GM12872 (cell line): ENCODE measurements around the gene LTBP4.

ENCODE experiments used
- TF ChIP-seq, protein P1 (sequence below): IDR thresholded peaks from 3 replicates; pipeline ENCODE4 v1.5.1; 2011; ENCODE audit warnings: low read depth, mild to moderate bottlenecking, low read length, moderate library complexity; ENCODE audit not compliant: insufficient read depth

Gene LTBP4

DNA sequence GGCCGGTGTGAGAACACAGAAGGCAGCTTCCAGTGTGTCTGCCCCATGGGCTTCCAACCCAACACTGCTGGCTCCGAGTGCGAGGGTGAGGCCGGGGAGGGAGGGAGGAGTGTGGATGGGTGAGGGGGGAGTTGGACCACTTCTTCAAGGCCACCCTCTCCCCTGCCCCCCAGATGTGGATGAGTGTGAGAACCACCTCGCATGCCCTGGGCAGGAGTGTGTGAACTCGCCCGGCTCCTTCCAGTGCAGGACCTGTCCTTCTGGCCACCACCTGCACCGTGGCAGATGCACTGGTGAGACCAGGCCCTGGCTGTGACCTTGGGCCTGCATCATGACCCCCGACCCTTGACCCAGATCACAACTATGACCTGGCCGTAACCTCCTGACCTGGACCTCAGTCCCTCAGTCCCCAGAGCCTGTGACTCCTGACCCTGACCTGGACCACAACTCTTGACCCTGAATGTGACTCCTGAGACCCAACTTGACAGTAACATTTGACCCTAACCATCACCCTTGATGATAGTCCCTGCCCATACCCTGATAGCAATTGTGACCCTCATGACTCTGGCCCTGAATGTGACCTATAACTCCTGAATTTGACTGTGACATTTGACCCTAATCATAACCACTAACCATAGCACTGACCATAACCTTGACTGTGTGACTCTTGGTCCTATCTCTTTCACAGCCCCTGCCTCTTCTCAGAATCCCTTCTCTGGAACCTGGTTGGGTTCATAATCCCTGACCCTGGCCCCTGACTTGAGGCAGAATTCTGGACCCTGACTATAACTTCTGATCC is 10.9 kb downstream of the LTBP4 start:
- TF ChIP-seq, protein P1, sequence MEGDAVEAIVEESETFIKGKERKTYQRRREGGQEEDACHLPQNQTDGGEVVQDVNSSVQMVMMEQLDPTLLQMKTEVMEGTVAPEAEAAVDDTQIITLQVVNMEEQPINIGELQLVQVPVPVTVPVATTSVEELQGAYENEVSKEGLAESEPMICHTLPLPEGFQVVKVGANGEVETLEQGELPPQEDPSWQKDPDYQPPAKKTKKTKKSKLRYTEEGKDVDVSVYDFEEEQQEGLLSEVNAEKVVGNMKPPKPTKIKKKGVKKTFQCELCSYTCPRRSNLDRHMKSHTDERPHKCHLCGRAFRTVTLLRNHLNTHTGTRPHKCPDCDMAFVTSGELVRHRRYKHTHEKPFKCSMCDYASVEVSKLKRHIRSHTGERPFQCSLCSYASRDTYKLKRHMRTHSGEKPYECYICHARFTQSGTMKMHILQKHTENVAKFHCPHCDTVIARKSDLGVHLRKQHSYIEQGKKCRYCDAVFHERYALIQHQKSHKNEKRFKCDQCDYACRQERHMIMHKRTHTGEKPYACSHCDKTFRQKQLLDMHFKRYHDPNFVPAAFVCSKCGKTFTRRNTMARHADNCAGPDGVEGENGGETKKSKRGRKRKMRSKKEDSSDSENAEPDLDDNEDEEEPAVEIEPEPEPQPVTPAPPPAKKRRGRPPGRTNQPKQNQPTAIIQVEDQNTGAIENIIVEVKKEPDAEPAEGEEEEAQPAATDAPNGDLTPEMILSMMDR: no peak

DNA sequence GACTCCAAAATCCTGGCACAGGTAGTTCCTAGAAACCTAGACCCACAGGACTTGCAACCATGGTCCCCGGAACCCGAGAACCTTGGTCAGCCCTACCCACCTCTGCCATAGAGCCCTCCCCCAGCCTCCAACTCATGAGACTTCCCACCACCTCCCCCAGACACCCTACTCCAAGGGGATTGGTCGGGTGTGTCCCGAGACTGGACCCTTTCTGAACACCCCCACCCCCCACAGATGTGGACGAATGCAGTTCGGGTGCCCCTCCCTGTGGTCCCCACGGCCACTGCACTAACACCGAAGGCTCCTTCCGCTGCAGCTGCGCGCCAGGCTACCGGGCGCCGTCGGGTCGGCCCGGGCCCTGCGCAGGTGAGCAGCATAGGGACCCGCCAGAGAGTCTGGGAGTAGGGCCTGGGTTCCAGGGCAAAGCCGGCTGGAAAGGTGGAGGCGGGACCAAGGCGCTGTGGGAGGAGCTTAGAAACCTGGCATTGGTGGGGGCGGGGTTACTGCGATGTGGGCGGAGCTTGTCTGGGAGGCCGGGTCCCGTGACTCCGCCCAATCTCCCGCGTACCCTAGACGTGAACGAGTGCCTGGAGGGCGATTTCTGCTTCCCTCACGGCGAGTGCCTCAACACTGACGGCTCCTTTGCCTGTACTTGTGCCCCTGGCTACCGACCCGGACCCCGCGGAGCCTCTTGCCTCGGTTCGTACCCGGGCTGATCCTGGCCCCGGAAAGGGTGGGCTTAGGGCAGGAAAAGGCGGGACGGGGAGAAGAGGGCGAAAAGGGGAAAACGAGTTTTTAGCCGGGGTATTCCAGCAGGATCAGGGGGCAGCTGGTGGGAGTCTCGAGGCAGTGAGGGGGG is 11.9 kb downstream of the LTBP4 start:
- TF ChIP-seq, protein P1: no peak

DNA sequence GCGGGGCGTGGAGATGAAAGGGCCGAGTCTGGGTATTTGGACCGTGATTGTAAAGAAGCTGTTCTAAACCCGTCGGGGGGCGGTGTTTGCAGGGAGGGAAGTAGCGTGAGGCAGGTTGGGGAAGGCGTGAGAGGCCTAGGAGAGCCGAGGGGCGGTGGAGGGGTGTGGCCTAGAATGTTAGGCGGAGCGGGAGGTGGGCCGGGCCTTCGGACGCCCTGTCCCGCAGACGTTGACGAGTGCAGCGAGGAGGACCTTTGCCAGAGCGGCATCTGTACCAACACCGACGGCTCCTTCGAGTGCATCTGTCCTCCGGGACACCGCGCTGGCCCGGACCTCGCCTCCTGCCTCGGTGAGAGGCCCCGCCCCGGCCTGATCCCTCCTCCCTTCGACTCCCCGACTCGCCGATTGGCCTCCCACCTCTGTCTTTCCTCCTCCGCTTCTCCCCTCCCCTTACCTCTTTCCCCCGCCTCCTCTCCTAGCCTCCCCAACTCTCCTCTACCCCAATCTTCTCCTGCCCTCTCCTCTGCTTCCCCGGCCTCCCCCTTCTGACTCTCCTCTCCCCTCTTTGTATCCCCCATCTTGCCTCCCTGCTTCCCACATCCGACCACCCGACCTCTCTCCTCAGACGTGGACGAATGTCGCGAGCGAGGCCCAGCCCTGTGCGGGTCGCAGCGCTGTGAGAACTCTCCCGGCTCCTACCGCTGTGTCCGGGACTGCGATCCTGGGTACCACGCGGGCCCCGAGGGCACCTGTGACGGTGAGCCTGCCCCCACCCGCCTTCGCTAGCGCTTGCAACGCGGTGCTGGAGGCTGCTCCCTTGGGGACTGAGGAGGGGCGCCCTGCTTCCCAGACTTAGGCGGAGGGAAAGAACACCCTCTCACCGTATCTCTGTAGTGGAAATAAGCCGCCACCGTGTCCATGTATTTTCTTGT is 12.8 kb downstream of the LTBP4 start:
- TF ChIP-seq, protein P1: no peak

DNA sequence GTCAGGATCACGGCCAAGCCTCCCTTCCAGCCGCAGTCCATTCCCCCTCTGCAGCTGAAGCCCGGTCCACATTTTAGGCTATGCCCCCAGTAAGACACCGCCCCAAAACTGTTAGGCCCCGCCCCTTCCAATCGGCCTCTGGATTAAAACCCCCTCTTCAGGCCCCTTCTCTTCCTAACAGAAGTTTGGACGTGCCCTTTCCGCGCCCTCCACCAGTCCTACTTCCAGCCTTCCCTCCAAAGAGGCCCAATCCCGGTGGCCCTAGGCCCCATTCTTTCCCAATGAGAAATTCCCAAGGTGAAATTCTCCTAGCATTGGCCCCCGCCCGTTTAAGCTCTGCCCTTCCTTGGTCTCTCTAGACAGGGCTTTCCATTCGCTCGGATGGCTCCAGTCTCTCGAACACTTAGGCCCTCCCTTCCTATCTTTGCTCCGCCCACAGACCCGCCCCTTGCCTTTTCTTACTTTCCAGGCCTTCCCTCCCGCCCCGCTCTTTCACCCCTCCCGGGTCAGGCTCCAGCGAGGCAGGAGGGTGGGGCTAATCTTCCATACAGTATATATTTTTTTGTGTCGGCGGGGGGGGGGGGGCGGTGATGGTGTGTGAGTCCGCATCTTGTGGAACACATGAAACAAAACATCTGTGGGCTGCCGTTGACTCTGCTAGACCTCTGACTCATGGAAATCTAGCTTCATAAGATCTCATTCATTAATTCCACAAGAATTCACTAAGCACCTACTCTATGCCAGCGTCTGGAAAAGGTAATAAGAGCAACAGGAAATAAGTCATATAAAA is 13.6 kb downstream of the LTBP4 start:
- TF ChIP-seq, protein P1: no peak

DNA sequence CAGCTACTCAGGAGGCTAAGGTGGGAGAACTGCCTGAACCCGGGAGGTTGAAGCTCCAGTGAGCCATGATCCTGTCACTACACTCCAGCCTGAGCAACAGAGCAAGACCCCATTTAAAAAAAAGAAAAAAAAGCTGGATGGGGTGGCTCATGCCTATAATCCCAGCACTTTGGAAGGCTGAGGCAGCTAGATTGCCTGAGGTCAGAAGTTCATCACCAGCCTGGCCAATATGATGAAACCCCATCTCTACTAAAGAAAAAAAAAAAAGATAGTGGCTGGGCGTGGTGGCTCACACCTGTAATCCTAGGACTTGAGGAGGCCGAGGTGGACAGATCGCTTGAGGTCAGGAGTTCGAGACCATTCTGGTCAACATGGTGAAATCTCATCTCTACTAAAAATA is 15.0 kb downstream of the LTBP4 start:
- TF ChIP-seq, protein P1: no peak

DNA sequence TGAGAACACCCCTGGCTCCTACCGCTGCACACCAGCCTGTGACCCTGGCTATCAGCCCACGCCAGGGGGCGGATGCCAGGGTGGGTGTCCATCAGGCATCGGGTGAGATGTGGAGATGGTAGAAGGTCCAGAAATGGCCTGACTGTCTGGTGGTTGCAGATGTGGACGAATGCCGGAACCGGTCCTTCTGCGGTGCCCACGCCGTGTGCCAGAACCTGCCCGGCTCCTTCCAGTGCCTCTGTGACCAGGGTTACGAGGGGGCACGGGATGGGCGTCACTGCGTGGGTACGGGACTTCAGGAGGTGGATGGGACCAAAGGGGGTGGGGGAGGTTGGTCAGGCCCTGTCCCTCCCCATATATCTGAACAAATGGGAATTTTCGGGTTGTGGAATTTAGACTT is 15.8 kb downstream of the LTBP4 start:
- TF ChIP-seq, protein P1: no peak
